Measurements from ENCODE around the gene MAN1B1. TPM values are rescaled to one million over a fixed set of nuclear protein-coding genes. Genes with fewer than 3 reads are reported as not detected.
A peak's percentile ranks its signal among the peaks of the same experiment; 100 is the strongest.
"Not testable (repeated sequence)": the region's sequence is repeated elsewhere in the genome, so short reads cannot be mapped to it uniquely, and the experiment has no call there.

The MAN1B1 gene
- total RNA-seq, 1 experiment from 2014 or later, result 50.9 TPM

- no peaks in the 10 kb centered on the region for H3K36me3 ChIP-seq (ENCODE audit: control insufficient read depth in 1 of 2, insufficient read depth in 2 of 2, low read length in 2 of 2)
- no peaks in the 10 kb centered on the region for H3K9me2 ChIP-seq (ENCODE audit: insufficient read depth)
- no peaks in the 10 kb centered on the region for H3K27me3 ChIP-seq (ENCODE audit: insufficient read depth, low read length)
- peaks cover 31% of the 10 kb centered on the region for H3K79me2 ChIP-seq (ENCODE audit: insufficient read depth, low read length)
- intact Hi-C loops (cut with micrococcal nuclease), result no loop called here
- DNase-seq (ENCODE audit: low read depth, low spot score) (no peak), ATAC-seq (no peak)
- H3K4me3 ChIP-seq (replicated peaks in 1 of 2; ENCODE audit: low read depth in 1 of 2, low read length in 2 of 2), result peak overlapping the region; percentile 85 to 94; a peak in 3 of 4 replicates
- peak overlapping the region; percentile 86 for H3K4me2 ChIP-seq (ENCODE audit: low read length)
- 0 out of 2 replicates have a peak overlapping the region, but pooled peaks have one; percentile 97 for H3K9ac ChIP-seq (ENCODE audit: low read length)
- ChIA-PET CTCF (interaction anchor here (0.9 to 3.3 kb wide), 5 partner anchors 20 to 106 kb away, joined by 3 to 21 read pairs (median 8); partner anchors contain the start of gene RNF224), RAD21 (ENCODE audit: low non-redundant PET in 1 of 2, low total read pairs in 2 of 2, uncharacterized antibody in 2 of 2, unreplicated experiment in 2 of 2) (interaction anchor here in 1 of 2 experiments (0.6 to 1.0 kb wide), 3 partner anchors 21 to 106 kb away, joined by 3 read pairs; partner anchors contain the start of gene RNF224), POLR2A (interaction anchor here (0.9 to 1.6 kb wide), 5 partner anchors 20 to 97 kb away, joined by 3 to 20 read pairs (median 4); partner anchors contain the start of genes MAN1B1, RNF224 and TPRN)
- no peaks in the 10 kb centered on the region for H3K9me3 ChIP-seq (ENCODE audit: control insufficient read depth in 1 of 2, insufficient read depth in 1 of 2, low read depth in 1 of 2, low read length in 2 of 2)
- H3K27ac ChIP-seq (ENCODE audit: low read depth, low read length), result peak overlapping the region; percentile 89
- TF ChIP-seq EZH2phosphoT487 (IDR thresholded peaks at IDR 0.05; ENCODE audit: borderline replicate concordance), result no peak
- TF ChIP-seq SP1 (IDR thresholded peaks at IDR 0.05; ENCODE audit: low read depth), result no peak
- no peak for TF ChIP-seq CEBPB (IDR thresholded peaks at IDR 0.05; ENCODE audit: low read depth)
- TF ChIP-seq YY1 (IDR thresholded peaks at IDR 0.05; ENCODE audit: extremely low read depth, insufficient replicate concordance, low read depth, low read length), result no peak
- TF ChIP-seq ZFX (IDR thresholded peaks at IDR 0.05), result no peak
- no peak overlapping the region for H2AFZ ChIP-seq (ENCODE audit: low read depth, low read length, poor library complexity, severe bottlenecking)
- H3K4me1 ChIP-seq (ENCODE audit: control insufficient read depth in 1 of 2, insufficient read depth in 2 of 2, low read length in 2 of 2), result peaks cover 28 to 42% of the 10 kb centered on the region in 2 experiments
- H4K20me1 ChIP-seq (ENCODE audit: insufficient read depth), result 0 out of 2 replicates have a peak, but pooled peaks cover 3% of the 10 kb centered on the region
- no TSS peak for BruUV-seq (replicated peaks)
Observed at GRCh38 chr9:137130176-137130755, 43.5 kb downstream of the MAN1B1 start.

DNA sequence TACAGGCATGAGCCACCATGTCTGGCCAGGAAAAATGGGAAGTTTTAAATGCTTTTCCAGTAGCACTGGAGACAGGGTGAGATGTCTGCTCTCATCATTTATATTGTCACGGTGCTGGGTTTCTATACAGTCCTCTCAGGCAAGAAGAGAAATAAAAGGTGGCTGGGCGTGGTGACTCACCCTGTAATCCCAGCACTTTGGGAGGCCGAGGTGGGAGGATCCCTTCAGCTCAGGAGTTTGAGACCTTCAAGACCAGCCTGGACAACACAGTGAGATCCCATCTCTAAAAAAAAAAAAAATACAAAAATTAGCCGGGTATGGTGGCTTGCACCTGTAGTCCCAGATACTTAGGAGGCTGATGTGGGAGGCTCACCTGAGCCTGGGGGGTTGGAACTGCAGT lies 47.4 kb downstream of the MAN1B1 start:
- ChIA-PET RAD21 (ENCODE audit: low non-redundant PET in 1 of 2, low total read pairs in 2 of 2, uncharacterized antibody in 2 of 2, unreplicated experiment in 2 of 2) (no interaction called here), CTCF (no interaction called here), POLR2A (interaction anchor here (0.7 to 1.5 kb wide), 3 partner anchors 10 to 29 kb away, joined by 3 to 7 read pairs (median 5); no protein-coding TSS in a partner anchor)
- no peak for DNase-seq (ENCODE audit: low read depth, low spot score)
- no peak for ATAC-seq
- intact Hi-C loops (cut with micrococcal nuclease), result no loop called here
- H3K27ac ChIP-seq (ENCODE audit: low read depth, low read length), result no peak overlapping the region
- H3K4me3 ChIP-seq (replicated peaks in 1 of 2; ENCODE audit: low read depth in 1 of 2, low read length in 2 of 2), result no peak overlapping the region
- TF ChIP-seq EGR1 (IDR thresholded peaks at IDR 0.05; ENCODE audit: low read depth), result no peak
- no peak for TF ChIP-seq ZFX (IDR thresholded peaks at IDR 0.05)
- TF ChIP-seq CEBPB (IDR thresholded peaks at IDR 0.05; ENCODE audit: low read depth), result no peak
- TF ChIP-seq POLR2AphosphoS5 (IDR thresholded peaks at IDR 0.05; ENCODE audit: low read depth, low read length), result no peak
- no peak for TF ChIP-seq SRF (IDR thresholded peaks at IDR 0.05; ENCODE audit: low read depth)
- no peak for TF ChIP-seq TCF7L2 (IDR thresholded peaks at IDR 0.05; ENCODE audit: borderline replicate concordance, extremely low read depth, insufficient read depth, insufficient read length)
- H3K4me1 ChIP-seq (ENCODE audit: control insufficient read depth in 1 of 2, insufficient read depth in 2 of 2, low read length in 2 of 2), result peaks cover 16 to 24% of the 10 kb centered on the region in 2 experiments
- no TSS peak for BruUV-seq (replicated peaks)
- H2AFZ ChIP-seq (ENCODE audit: low read depth, low read length, poor library complexity, severe bottlenecking), result no peak overlapping the region
- no peaks in the 10 kb centered on the region for H3K9me3 ChIP-seq (ENCODE audit: control insufficient read depth in 1 of 2, insufficient read depth in 1 of 2, low read depth in 1 of 2, low read length in 2 of 2)
- no peaks in the 10 kb centered on the region for H3K9me2 ChIP-seq (ENCODE audit: insufficient read depth)
- H4K20me1 ChIP-seq (ENCODE audit: insufficient read depth), result no peaks in the 10 kb centered on the region
- H3K4me2 ChIP-seq (ENCODE audit: low read length), result peak overlapping the region; percentile 53
- peaks cover 3% of the 10 kb centered on the region; the same call in 1 of the 2 replicates for H3K79me2 ChIP-seq (ENCODE audit: insufficient read depth, low read length)
- H3K36me3 ChIP-seq (ENCODE audit: control insufficient read depth in 1 of 2, insufficient read depth in 2 of 2, low read length in 2 of 2), result no peaks in the 10 kb centered on the region
- no peaks in the 10 kb centered on the region for H3K27me3 ChIP-seq (ENCODE audit: insufficient read depth, low read length)
- no peak overlapping the region for H3K9ac ChIP-seq (ENCODE audit: low read length)

- DNase-seq (ENCODE audit: low read depth, low spot score); BruUV-seq (replicated peaks); H3K36me3 ChIP-seq (ENCODE audit: control insufficient read depth in 1 of 2, insufficient read depth in 2 of 2, low read length in 2 of 2); H3K27ac ChIP-seq (ENCODE audit: low read depth, low read length); RAD21 ChIA-PET (ENCODE audit: low non-redundant PET in 1 of 2, low total read pairs in 2 of 2, uncharacterized antibody in 2 of 2, unreplicated experiment in 2 of 2); ATAC-seq; H3K4me3 ChIP-seq (replicated peaks in 1 of 2; ENCODE audit: low read depth in 1 of 2, low read length in 2 of 2); H3K79me2 ChIP-seq (ENCODE audit: insufficient read depth, low read length); H3K9ac ChIP-seq (ENCODE audit: low read length); H3K9me2 ChIP-seq (ENCODE audit: insufficient read depth); H3K27me3 ChIP-seq (ENCODE audit: insufficient read depth, low read length); CTCF ChIA-PET; H3K9me3 ChIP-seq (ENCODE audit: control insufficient read depth in 1 of 2, insufficient read depth in 1 of 2, low read depth in 1 of 2, low read length in 2 of 2); intact Hi-C loops (cut with micrococcal nuclease); H4K20me1 ChIP-seq (ENCODE audit: insufficient read depth): not testable (repeated sequence)
- POLR2A ChIA-PET, result interaction anchor here (1.5 kb wide), 1 partner anchor 28 kb away, joined by 3 read pairs; no protein-coding TSS in a partner anchor
- H2AFZ ChIP-seq (ENCODE audit: low read depth, low read length, poor library complexity, severe bottlenecking), result peak overlapping the region; percentile 30
- H3K4me1 ChIP-seq (ENCODE audit: control insufficient read depth in 1 of 2, insufficient read depth in 2 of 2, low read length in 2 of 2), result peaks cover 13 to 19% of the 10 kb centered on the region in 2 experiments
- peak overlapping the region; percentile 53; the same call in 1 of the 2 replicates for H3K4me2 ChIP-seq (ENCODE audit: low read length)
Observed at GRCh38 chr9:137135154-137135553, 48.4 kb downstream of the MAN1B1 start.

Data from HCT116 (cell line).